IPS-20b (cell line): ENCODE results near the gene SRRM5.
"Not testable (repeated sequence)": the region's sequence is repeated elsewhere in the genome, so short reads cannot be mapped to it uniquely, and the experiment has no call there.

Experiments
- H3K27ac ChIP-seq: one replicate; pipeline ENCODE4 v1.5.1; 2013; ENCODE audit warnings: low read length
- H3K27me3 ChIP-seq: 2 replicates; pipeline ENCODE4 v1.6.1; 2013; ENCODE audit warnings: mild to moderate bottlenecking, low read length, inconsistent platforms; ENCODE audit not compliant: insufficient read depth
- H3K36me3 ChIP-seq: 2 replicates; pipeline ENCODE4 v1.6.1; 2013; ENCODE audit warnings: low read depth, mild to moderate bottlenecking, inconsistent platforms, low read length, moderate library complexity; ENCODE audit not compliant: insufficient read depth
- H3K4me1 ChIP-seq: 2 replicates; pipeline ENCODE4 v1.6.1; 2013; ENCODE audit warnings: mild to moderate bottlenecking, control low read depth, inconsistent platforms, low read length, moderate library complexity; ENCODE audit not compliant: insufficient read depth
- H3K4me3 ChIP-seq: 2 replicates; pipeline ENCODE4 v1.5.1; 2013; ENCODE audit warnings: mild to moderate bottlenecking, low read length, inconsistent platforms
- H3K9ac ChIP-seq: 2 replicates; pipeline ENCODE4 v1.6.1; 2013; ENCODE audit warnings: low read depth, mild to moderate bottlenecking, inconsistent platforms, low read length, moderate library complexity
- H3K9me3 ChIP-seq: 2 replicates; pipeline ENCODE4 v1.6.1; 2013; ENCODE audit warnings: mild to moderate bottlenecking, low read depth, low read length, inconsistent platforms; ENCODE audit not compliant: insufficient read depth

SRRM5 gene

GRCh38 chr19:43642531-43642930, 30.6 kb downstream of the SRRM5 start:
- no peak overlapping the region for H3K4me3 ChIP-seq
- H3K9me3 ChIP-seq, result no peaks in the 10 kb centered on the region
- H3K36me3 ChIP-seq, result no peaks in the 10 kb centered on the region
- no peaks in the 10 kb centered on the region for H3K4me1 ChIP-seq
- peaks cover 48% of the 10 kb centered on the region for H3K27me3 ChIP-seq
- no peak overlapping the region for H3K27ac ChIP-seq
- no peak overlapping the region for H3K9ac ChIP-seq

DNA sequence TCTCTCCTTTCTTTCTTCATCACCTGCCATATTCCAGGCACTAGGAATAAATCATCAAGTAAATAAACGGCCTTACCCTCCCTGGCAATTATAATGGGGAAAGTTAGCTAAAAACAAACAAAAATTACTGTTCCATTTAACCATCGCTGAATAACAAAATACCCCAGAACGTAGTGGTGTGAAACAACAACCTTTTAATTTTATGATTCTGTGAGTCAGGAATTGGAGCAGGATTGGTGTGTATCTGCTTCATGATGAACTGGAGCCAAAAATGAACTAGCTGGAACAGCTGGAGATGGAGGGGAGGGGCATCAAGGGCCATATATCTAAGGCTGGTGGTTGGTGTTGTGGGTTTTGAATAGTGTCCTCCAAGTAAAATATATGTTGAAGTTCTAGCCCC, 31.4 kb downstream of the SRRM5 start:
- no peaks in the 10 kb centered on the region for H3K36me3 ChIP-seq
- no peaks in the 10 kb centered on the region for H3K4me1 ChIP-seq
- no peak overlapping the region for H3K9ac ChIP-seq
- H3K27ac ChIP-seq, result no peak overlapping the region
- no peaks in the 10 kb centered on the region for H3K9me3 ChIP-seq
- H3K27me3 ChIP-seq, result peaks cover 40% of the 10 kb centered on the region
- H3K4me3 ChIP-seq, result no peak overlapping the region

GRCh38 chr19:43644181-43644580, 32.3 kb downstream of the SRRM5 start:
- Histone ChIP-seq H3K27ac (no peak overlapping the region), H3K4me1 (no peaks in the 10 kb centered on the region), H3K27me3 (peaks cover 32% of the 10 kb centered on the region), H3K9ac (no peak overlapping the region), H3K9me3 (no peaks in the 10 kb centered on the region), H3K4me3 (no peak overlapping the region), H3K36me3 (peaks cover 7% of the 10 kb centered on the region; the same call in 1 of the 2 replicates)

- Histone ChIP-seq H3K4me1 (no peaks in the 10 kb centered on the region), H3K9ac (no peak overlapping the region), H3K9me3 (no peaks in the 10 kb centered on the region), H3K27me3 (no peaks in the 10 kb centered on the region), H3K36me3 (peaks cover 21% of the 10 kb centered on the region), H3K27ac (no peak overlapping the region), H3K4me3 (no peak overlapping the region)
Measured at GRCh38 chr19:43648633-43649032, 36.7 kb downstream of the SRRM5 start.

- Histone ChIP-seq H3K27me3 (no peaks in the 10 kb centered on the region), H3K9ac (no peak overlapping the region), H3K9me3 (no peaks in the 10 kb centered on the region), H3K4me3 (no peak overlapping the region), H3K27ac (no peak overlapping the region), H3K36me3 (peaks cover 26% of the 10 kb centered on the region), H3K4me1 (no peaks in the 10 kb centered on the region)
Measured at GRCh38 chr19:43649514-43649913, 37.6 kb downstream of the SRRM5 start.

DNA sequence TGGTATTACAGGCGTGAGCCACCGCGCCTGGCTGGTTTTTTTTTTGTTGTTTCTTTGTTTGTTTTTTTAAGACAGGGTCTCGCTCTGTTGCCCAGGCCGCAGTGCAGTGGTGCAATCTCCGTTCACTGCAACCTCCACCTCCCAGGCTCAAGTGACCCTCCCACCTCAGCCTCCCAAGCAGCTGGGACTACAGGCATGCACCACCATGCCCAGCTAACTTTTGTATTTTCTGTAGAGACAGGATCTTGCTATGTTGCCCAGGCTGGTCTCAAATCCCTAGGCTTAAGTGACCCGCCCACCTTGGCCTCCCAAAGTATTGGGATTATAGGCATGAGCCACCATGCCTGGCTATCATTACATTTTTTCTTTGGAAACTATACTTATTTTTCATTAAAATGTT, 38.4 kb downstream of the SRRM5 start:
- not testable (repeated sequence) for H3K9ac ChIP-seq, H3K4me3 ChIP-seq, H3K27me3 ChIP-seq, H3K4me1 ChIP-seq, H3K9me3 ChIP-seq, H3K27ac ChIP-seq
- peaks cover 30% of the 10 kb centered on the region for H3K36me3 ChIP-seq

DNA sequence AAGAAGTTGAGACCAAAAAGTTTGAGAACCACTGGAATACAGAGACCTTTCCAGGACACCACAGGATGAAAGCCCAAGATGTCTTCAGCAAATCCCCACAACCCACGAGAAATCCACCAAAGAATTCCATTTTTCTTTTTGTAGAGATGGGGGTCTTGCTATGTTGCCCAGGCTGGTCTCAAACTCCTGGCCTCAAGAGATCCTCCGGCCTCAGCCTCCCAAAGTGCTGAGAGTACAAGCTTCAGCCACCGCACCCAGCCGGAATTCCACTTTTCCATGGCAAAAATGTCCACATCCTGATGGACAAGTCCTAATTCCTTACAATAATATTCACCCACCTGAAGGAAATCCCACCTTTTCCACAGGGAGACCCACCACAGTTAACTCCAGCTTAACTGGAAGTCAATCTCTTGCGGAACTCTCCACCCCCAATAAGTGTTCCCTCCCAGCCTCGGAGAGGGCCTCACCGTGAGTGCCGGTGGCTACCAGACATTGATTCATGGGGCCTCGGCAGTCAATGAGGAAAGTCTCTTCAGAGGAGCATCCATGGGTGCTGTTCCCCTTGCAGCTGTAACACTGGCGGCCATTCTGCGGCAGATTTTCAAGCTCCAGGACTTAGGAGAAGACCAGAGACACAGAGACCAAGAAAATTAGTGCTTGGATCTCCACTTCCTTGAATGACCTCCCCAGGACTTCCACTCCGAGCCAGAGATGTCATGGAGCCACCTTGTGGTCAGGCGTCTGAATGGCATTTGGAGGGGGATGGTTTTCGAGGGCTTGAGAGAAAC, 40.1 kb downstream of the SRRM5 start:
- H3K9me3 ChIP-seq, result no peaks in the 10 kb centered on the region
- H3K9ac ChIP-seq, result no peak overlapping the region
- no peak overlapping the region for H3K27ac ChIP-seq
- H3K4me3 ChIP-seq, result no peak overlapping the region
- H3K36me3 ChIP-seq, result peaks cover 42% of the 10 kb centered on the region
- H3K27me3 ChIP-seq, result no peaks in the 10 kb centered on the region
- H3K4me1 ChIP-seq, result no peaks in the 10 kb centered on the region

- Histone ChIP-seq H3K9me3 (no peaks in the 10 kb centered on the region), H3K27ac (no peak overlapping the region), H3K27me3 (no peaks in the 10 kb centered on the region), H3K36me3 (peaks cover 42% of the 10 kb centered on the region), H3K9ac (no peak overlapping the region), H3K4me3 (no peak overlapping the region), H3K4me1 (no peaks in the 10 kb centered on the region)
Measured at GRCh38 chr19:43652546-43652874, 40.6 kb downstream of the SRRM5 start.

GRCh38 chr19:43656436-43656835, 44.5 kb downstream of the SRRM5 start:
- Histone ChIP-seq H3K9me3 (no peaks in the 10 kb centered on the region), H3K36me3 (peaks cover 42% of the 10 kb centered on the region), H3K27me3 (no peaks in the 10 kb centered on the region), H3K27ac (no peak overlapping the region), H3K4me1 (no peaks in the 10 kb centered on the region), H3K4me3 (no peak overlapping the region), H3K9ac (no peak overlapping the region)

GRCh38 chr19:43658001-43658400, 46.1 kb downstream of the SRRM5 start:
- Histone ChIP-seq H3K36me3 (peaks cover 33% of the 10 kb centered on the region), H3K27me3 (no peaks in the 10 kb centered on the region), H3K27ac (no peak overlapping the region), H3K4me1 (no peaks in the 10 kb centered on the region), H3K4me3 (no peak overlapping the region), H3K9ac (no peak overlapping the region), H3K9me3 (no peaks in the 10 kb centered on the region)

DNA sequence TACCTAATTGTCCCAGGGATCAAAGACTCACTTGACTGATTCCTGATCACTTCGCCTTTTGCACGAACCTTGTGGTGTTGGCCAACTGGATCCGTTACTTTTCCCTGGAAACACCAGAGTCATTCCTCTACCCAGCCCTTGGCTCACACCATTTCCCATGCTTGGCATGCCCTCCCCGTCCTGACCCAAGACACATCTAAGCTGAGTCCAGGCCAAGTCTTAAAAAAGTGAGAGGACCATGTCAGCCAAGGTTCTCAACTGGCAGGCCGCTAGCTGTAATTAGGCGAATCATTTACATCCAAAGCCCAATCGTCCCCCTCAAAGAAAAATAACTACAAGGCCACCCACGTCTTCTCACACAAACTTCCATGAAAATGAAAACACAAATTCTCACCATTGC, 46.6 kb downstream of the SRRM5 start:
- Histone ChIP-seq H3K27ac (no peak overlapping the region), H3K9me3 (no peaks in the 10 kb centered on the region), H3K36me3 (peaks cover 30% of the 10 kb centered on the region), H3K27me3 (no peaks in the 10 kb centered on the region), H3K4me3 (no peak overlapping the region), H3K9ac (no peak overlapping the region), H3K4me1 (no peaks in the 10 kb centered on the region)

DNA sequence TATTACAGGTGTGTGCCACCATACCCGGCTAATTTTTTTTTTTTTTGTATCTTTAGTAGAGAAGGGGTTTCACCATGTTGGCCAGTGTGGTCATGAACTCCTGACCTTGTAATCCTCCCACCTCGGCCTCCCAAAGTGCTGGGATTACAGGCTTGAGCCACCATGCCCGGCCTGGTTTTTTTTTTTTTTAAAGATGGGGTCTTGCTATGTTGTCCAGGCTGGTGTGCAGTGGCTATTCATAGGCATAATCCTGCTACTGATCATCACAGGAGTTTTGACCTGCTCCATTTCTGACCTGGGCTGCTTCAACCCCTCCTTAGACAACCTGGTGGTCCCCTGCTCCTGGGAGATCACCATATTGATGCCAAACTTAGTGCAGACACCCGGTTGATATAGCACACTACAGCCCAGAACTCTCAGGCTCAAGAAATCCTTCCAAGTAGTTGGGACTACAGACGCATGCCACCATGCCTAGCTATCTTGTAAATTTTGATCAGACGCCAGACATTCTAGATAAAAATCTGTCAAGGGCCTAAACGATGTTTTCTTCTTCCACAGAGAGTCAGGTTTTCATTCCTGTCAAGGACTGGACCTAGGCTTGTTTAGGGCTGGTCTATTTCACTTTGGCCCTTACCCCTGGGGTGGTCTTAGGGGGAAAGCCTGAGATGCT, 48.5 kb downstream of the SRRM5 start:
- Histone ChIP-seq H3K27me3 (no peaks in the 10 kb centered on the region), H3K36me3 (peaks cover 31% of the 10 kb centered on the region), H3K4me1 (no peaks in the 10 kb centered on the region), H3K9me3 (no peaks in the 10 kb centered on the region), H3K4me3 (no peak overlapping the region), H3K9ac (no peak overlapping the region), H3K27ac (no peak overlapping the region)
